ENCODE measurements around the gene CGNL1.

Gene CGNL1

GRCh38 chr15:57528940-57529565 lies 152.7 kb downstream of the CGNL1 start:
- Histone ChIP-seq H4K20me1 (ENCODE audit: insufficient read depth, low read length) (no peaks in the 10 kb centered on the region), H3K27me3 (ENCODE audit: low read depth, low read length) (peaks cover 14% of the 10 kb centered on the region), H3K9me3 (ENCODE audit: insufficient read depth, low read length) (no peaks in the 10 kb centered on the region), H3K79me2 (ENCODE audit: low read length) (no peaks in the 10 kb centered on the region), H3K4me2 (ENCODE audit: low read length) (no peak overlapping the region), H3K36me3 (replicated peaks; ENCODE audit: low read depth, low read length) (no peaks in the 10 kb centered on the region), H3K27ac (ENCODE audit: low read length) (no peak overlapping the region), H2AFZ (ENCODE audit: low read depth, low read length) (no peak overlapping the region), H3K9ac (ENCODE audit: low read length) (no peak overlapping the region), H3K4me1 (ENCODE audit: low read length) (peaks cover 8% of the 10 kb centered on the region), H3K4me3 (ENCODE audit: low read length) (no peak overlapping the region)
- TF ChIP-seq EZH2phosphoT487 (IDR thresholded peaks at IDR 0.05; ENCODE audit: low read depth) (no peak), CTCF (IDR thresholded peaks at IDR 0.05; ENCODE audit: low read depth, low read length) (peak; percentile 46)

GRCh38 chr15:57529748-57530147 lies 153.4 kb downstream of the CGNL1 start:
- no peak for TF ChIP-seq EZH2phosphoT487 (IDR thresholded peaks at IDR 0.05; ENCODE audit: low read depth)
- TF ChIP-seq CTCF (IDR thresholded peaks at IDR 0.05; ENCODE audit: low read depth, low read length): no peak
- Histone ChIP-seq H3K9me3 (ENCODE audit: insufficient read depth, low read length) (no peaks in the 10 kb centered on the region), H2AFZ (ENCODE audit: low read depth, low read length) (no peak overlapping the region), H3K4me3 (ENCODE audit: low read length) (no peak overlapping the region), H3K27ac (ENCODE audit: low read length) (no peak overlapping the region), H3K9ac (ENCODE audit: low read length) (no peak overlapping the region), H3K27me3 (ENCODE audit: low read depth, low read length) (peaks cover 14% of the 10 kb centered on the region), H3K4me1 (ENCODE audit: low read length) (peaks cover 8% of the 10 kb centered on the region), H3K79me2 (ENCODE audit: low read length) (no peaks in the 10 kb centered on the region), H3K4me2 (ENCODE audit: low read length) (no peak overlapping the region), H4K20me1 (ENCODE audit: insufficient read depth, low read length) (no peaks in the 10 kb centered on the region), H3K36me3 (replicated peaks; ENCODE audit: low read depth, low read length) (no peaks in the 10 kb centered on the region)

GRCh38 chr15:57532731-57533447 lies 156.6 kb downstream of the CGNL1 start:
- 0 out of 2 replicates have a peak, but pooled peaks cover 4% of the 10 kb centered on the region for H3K4me1 ChIP-seq (ENCODE audit: low read length)
- no peaks in the 10 kb centered on the region for H3K79me2 ChIP-seq (ENCODE audit: low read length)
- no peaks in the 10 kb centered on the region for H3K9me3 ChIP-seq (ENCODE audit: insufficient read depth, low read length)
- no peak overlapping the region; the same call in 1 of the 2 replicates for H2AFZ ChIP-seq (ENCODE audit: low read depth, low read length)
- H3K27me3 ChIP-seq (ENCODE audit: low read depth, low read length): peaks cover 14% of the 10 kb centered on the region
- no peaks in the 10 kb centered on the region for H3K36me3 ChIP-seq (replicated peaks; ENCODE audit: low read depth, low read length)
- no peaks in the 10 kb centered on the region for H4K20me1 ChIP-seq (ENCODE audit: insufficient read depth, low read length)
- TF ChIP-seq EZH2phosphoT487 (IDR thresholded peaks at IDR 0.05; ENCODE audit: low read depth) (no peak), CTCF (IDR thresholded peaks at IDR 0.05; ENCODE audit: low read depth, low read length) (no peak)
- no peak overlapping the region for H3K4me3 ChIP-seq (ENCODE audit: low read length)
- H3K4me2 ChIP-seq (ENCODE audit: low read length): no peak overlapping the region
- H3K27ac ChIP-seq (ENCODE audit: low read length): no peak overlapping the region
- H3K9ac ChIP-seq (ENCODE audit: low read length): no peak overlapping the region

GRCh38 chr15:57533448-57533799 lies 157.1 kb downstream of the CGNL1 start:
- peaks cover 14% of the 10 kb centered on the region for H3K27me3 ChIP-seq (ENCODE audit: low read depth, low read length)
- no peaks in the 10 kb centered on the region for H3K9me3 ChIP-seq (ENCODE audit: insufficient read depth, low read length)
- H3K27ac ChIP-seq (ENCODE audit: low read length): no peak overlapping the region
- H2AFZ ChIP-seq (ENCODE audit: low read depth, low read length): no peak overlapping the region
- no peak for TF ChIP-seq CTCF (IDR thresholded peaks at IDR 0.05; ENCODE audit: low read depth, low read length)
- no peak for TF ChIP-seq EZH2phosphoT487 (IDR thresholded peaks at IDR 0.05; ENCODE audit: low read depth)
- H3K79me2 ChIP-seq (ENCODE audit: low read length): no peaks in the 10 kb centered on the region
- H3K4me1 ChIP-seq (ENCODE audit: low read length): 0 out of 2 replicates have a peak, but pooled peaks cover 4% of the 10 kb centered on the region
- H4K20me1 ChIP-seq (ENCODE audit: insufficient read depth, low read length): no peaks in the 10 kb centered on the region
- no peaks in the 10 kb centered on the region for H3K36me3 ChIP-seq (replicated peaks; ENCODE audit: low read depth, low read length)
- H3K4me3 ChIP-seq (ENCODE audit: low read length): no peak overlapping the region
- H3K4me2 ChIP-seq (ENCODE audit: low read length): no peak overlapping the region
- no peak overlapping the region for H3K9ac ChIP-seq (ENCODE audit: low read length)

Measured in OCI-LY3 (cell line).